Measurements from ENCODE around the gene FCMR. TPM values are rescaled to one million over a fixed set of nuclear protein-coding genes. Genes with fewer than 3 reads are reported as not detected.
"Not testable (repeated sequence)": the region's sequence is repeated elsewhere in the genome, so short reads cannot be mapped to it uniquely, and the experiment has no call there.

FCMR gene
- polyA plus RNA-seq, 3 donors = 5.1 to 5.7 (median 5.2) TPM

- no peak overlapping the region for H3K27ac ChIP-seq (ENCODE audit: low read depth, low read length)
- 77 to 92% (median 79%) methylated on average over 6 of the region's 6 CpGs for WGBS, 3 donors
Observed at GRCh38 chr1:206929524-206929923, 7.8 kb upstream of the FCMR start.

DNA sequence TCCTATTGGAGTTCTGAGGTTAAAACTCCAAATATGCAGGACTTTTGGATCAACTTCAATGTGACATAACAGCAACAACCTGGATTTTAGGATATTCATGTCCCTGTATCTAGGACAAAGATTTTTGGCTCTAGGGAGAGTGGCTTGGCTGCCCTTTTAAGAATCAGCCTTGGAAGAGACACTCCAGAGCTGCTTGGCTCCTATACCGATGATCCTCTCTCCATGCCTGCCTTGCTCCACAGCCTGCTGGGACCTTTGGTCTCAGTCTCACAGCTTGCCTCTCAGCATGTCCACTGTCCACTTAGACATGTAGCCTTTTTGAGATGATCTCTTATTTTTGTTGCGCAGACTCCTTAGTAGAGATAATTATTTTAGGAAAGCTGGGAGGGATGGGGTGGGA is 4.5 kb upstream of the FCMR start:
- 78 to 84% (median 79%) methylated on average over 2 of the region's 2 CpGs for WGBS, 3 donors
- no peak overlapping the region for H3K27ac ChIP-seq (ENCODE audit: low read depth, low read length)

DNA sequence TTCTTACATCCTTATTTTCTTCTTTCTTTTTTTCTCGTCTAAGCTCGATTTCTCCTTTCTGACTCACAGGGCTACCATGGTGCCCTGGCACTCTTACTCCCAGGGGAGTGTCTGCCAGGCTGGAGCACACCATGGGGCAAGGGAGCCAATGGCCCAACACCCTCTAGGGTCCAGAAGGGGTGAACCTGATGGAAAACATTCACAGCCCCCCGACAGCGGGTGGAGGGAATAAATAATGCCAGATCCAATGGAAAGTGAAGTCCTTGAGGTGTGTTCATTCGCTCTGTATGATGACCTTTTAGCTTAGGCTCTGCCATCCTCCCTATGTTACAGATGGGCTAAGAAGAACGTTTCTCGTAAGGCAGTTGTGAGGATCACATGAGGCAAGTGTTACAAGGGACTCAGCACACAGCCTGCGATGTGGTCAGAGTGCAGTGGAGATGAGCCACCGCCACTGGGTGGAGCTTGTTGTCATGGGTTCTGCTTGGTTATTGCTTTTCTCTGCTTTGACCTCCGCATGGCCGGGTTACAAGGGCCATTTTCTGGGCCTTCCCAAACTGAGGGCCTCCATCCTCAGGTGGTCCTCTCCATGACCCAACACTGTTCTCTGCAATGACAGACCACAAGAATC is 3.5 kb upstream of the FCMR start:
- H3K27ac ChIP-seq (ENCODE audit: low read depth, low read length) = no peak overlapping the region
- WGBS, 3 donors = 70 to 85% (median 75%) methylated on average over 11 of the region's 11 CpGs

- H3K27ac ChIP-seq (ENCODE audit: low read depth, low read length) = no peak overlapping the region
- 78 to 88% (median 83%) methylated on average over 8 of the region's 8 CpGs for WGBS, 3 donors
Observed at GRCh38 chr1:206924592-206925105, 2.9 kb upstream of the FCMR start.

- WGBS, 3 donors = 92 to 100% (median 98%) methylated on average over 4 of the region's 4 CpGs
- H3K27ac ChIP-seq (ENCODE audit: low read depth, low read length) = not testable (repeated sequence)
Observed at GRCh38 chr1:206923961-206924557, 2.3 kb upstream of the FCMR start.

DNA sequence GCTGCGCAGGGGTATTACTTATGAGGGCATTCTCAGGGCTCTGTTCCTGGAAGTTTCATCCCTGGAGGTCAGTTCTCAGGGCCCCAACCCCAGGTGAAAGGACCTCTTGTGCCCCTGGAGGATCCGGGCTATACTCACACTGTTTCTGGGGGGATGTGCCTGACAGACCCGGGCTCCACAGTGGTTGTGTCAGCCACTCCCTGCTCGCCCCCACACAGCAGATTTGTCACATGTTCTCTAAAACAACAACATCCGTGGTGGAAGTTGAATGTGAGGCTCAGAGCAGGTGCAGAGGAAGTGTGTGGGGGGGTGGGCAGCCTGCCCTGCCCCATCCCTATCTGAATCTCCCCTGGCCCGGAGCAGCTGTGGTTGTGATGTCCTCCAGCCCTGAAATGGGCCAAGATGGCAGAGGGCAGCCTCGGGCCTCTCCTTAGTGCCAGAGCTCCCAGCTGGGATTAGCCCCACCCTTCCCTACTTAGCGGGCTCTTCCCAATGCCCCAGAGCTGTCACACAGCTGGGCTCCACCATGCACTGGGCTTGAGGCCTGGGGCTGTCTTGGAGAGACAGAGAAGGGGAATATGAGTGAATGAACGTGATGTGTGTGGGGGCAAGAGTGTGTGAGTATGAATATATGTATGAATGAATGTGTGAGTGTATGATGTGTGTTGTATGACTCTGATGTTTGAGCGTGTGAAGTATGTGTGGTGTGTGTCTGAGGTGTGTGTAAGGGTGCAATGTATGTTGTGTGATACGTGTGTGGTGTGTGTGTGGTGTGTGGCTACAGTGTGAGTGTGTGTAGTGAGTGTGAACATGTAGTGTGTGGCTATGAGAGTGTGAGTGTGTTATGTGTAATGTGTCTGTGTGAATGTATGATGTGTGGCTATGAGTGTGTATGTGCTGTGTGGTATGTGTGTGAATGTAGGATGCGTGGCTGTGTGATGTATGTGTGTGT is 1.5 kb upstream of the FCMR start:
- WGBS, 3 donors = 54 to 77% (median 55%) methylated on average over 12 of the region's 12 CpGs
- no peak overlapping the region for H3K27ac ChIP-seq (ENCODE audit: low read depth, low read length)

DNA sequence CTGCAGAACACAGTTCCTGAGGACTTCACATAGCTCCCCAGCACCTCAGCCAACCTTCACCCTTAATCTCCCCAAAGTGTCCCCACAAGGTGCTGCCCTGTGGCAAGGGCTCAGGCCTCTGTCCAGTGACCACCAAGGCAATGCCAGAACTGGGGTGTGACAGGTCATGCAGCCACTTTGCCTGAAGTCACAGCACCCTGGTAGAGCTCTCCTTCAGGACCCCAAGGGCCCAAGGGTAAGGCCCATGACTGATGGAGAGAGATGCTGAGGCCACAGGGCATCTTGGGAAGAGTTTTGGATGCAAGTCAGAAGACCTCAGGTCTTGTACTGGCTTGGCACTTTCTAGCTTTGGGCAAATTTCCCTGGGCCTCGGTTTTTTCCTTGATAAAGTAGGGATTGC is 783 bp upstream of the FCMR start:
- H3K27ac ChIP-seq (ENCODE audit: low read depth, low read length) = no peak overlapping the region

DNA sequence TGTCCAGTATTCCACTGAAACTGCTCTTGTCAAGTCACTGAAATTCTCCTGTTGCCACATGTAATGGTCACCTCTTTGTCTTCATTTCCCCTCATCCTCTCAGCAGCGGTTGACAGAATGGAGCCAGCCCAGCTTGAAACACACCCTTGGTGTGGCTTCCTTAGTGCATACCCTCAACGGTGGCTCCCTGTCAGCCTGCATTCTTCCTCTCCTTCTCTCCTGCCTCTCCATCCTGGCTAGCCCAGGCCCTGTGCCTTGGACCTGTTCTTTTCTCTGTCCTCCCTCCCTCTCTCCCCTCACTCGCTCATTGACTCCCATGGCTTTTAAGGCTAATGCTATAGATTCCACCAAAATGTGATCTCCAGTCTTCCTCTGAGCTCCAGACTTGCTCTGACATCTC is 3.7 kb downstream of the FCMR start:
- 69 to 81% (median 73%) methylated on average over 3 of the region's 3 CpGs for WGBS, 3 donors
- no peak overlapping the region for H3K27ac ChIP-seq (ENCODE audit: low read depth, low read length)

More for the DNA sequence above, 783 bp upstream of the FCMR start:
- 69 to 82% (median 71%) methylated on average over 1 of the region's 1 CpG for WGBS, 3 donors

DNA sequence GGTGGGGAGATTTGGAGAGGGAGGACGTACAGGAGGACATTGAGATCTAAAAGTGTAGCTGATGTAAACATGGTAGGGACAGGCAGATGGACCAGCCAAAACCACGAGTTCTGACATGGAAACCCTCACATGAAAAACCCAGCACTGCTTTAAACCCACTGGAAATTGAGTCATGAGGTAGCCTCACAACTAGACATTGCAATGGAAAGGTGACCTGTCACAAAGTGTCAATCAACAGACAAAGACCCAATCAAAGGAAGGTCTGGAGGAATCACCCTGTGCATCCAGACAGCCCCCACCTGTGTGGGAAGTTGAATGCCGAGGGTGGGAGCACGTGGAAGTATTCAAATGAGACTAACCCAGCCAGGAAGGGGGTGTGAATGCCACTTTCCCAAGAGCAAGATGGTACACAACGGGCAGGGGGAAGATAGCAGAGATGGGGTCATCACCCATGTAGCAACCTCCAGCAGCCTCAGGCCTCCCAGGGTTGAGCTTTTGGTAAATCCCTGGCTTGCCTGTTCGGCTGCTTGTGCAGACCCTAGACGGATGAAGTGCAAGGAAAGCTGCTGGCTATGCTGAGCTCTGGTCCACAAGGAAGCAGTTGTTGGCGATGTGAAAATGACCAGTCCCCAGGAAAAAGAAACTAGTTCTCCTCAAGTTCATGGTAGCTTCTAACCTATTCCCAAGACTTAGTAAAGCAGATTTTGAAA is 5.6 kb downstream of the FCMR start:
- WGBS, 3 donors = 74 to 78% (median 75%) methylated on average over 8 of the region's 8 CpGs
- H3K27ac ChIP-seq (ENCODE audit: low read depth, low read length) = no peak overlapping the region

DNA sequence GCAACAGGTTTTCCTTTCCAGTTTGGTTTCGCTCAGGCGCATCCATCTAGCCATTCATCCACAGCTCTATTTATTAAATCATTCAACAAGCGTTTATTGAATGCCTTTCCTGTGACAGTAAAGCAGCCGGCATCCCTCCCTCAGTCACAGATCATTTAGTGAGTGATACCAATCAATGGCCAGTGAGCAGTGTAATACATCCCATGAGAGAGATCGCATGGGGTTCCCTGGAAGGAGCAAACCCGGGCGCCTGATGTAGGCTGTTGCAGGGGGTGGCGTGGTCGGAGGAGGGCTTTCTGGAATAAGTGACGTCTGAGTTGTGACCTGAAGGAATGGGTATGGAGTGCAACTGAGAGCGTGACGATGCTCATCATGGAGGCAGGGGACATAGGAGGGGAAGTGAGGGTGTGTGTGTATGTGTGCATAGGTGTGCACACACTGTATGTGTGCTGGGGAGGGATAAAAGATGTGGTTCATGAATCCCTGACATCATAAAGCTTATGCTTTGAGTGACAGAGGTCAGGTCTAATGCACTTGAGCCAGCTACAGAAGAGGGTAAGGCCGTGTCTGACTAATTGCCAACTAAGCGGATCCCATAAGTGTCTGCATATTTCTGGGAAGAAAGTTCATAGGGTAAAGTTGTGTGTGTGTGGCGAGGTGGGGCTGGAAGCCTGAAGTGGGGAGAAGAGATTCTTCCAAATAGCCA is 6.6 kb downstream of the FCMR start:
- WGBS, 3 donors = 78 to 85% (median 82%) methylated on average over 15 of the region's 15 CpGs
- H3K27ac ChIP-seq (ENCODE audit: low read depth, low read length) = no peak overlapping the region

GRCh38 chr1:206913766-206914537 is 7.8 kb downstream of the FCMR start:
- no peak overlapping the region for H3K27ac ChIP-seq (ENCODE audit: low read depth, low read length)
- 73 to 79% (median 77%) methylated on average over 12 of the region's 12 CpGs for WGBS, 3 donors

DNA sequence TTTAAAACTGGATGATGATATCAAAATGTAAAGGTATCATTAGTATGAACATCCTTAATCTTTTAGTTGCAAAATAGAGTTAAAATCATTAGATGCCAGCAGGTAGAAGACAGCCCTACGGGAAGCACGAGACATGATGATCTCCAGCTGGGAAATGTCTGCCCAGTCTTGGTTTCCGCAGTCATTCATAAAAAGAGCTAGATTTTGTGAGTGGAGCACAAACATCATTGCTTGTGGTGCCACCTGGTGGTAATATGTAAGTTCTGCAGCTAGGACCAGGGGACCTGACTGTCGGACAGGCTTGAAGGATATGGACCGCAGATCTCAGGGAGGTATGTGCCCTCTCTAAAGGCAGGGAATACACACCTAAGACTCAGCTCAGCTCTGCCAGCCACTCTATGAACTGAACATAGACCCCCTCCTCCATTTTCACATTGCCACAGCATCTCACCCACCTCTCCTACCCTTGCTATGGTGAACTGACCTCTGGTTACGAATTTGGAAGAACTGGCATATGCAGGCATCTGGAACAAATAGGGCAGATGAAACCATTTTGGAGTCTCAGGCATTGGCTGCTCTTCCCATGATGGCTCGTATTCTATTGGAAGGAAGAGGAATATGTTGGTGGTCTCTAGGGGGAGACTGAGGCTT is 9.2 kb downstream of the FCMR start:
- WGBS, 3 donors = 23 to 28% (median 27%) methylated on average over 7 of the region's 7 CpGs

GRCh38 chr1:206911064-206911663 is 10.6 kb downstream of the FCMR start:
- 0 to 2% (median 0%) methylated on average over 1 of the region's 1 CpG for WGBS, 3 donors
- H3K27ac ChIP-seq (ENCODE audit: low read depth, low read length) = no peak overlapping the region

More for the DNA sequence above, 9.2 kb downstream of the FCMR start:
- H3K27ac ChIP-seq (ENCODE audit: low read depth, low read length) = no peak overlapping the region

- 27 to 44% (median 32%) methylated on average over 11 to 14 of the region's 14 CpGs for WGBS, 3 donors
- no peak overlapping the region for H3K27ac ChIP-seq (ENCODE audit: low read depth, low read length)
Observed at GRCh38 chr1:206909883-206910318, 11.8 kb downstream of the FCMR start.

DNA sequence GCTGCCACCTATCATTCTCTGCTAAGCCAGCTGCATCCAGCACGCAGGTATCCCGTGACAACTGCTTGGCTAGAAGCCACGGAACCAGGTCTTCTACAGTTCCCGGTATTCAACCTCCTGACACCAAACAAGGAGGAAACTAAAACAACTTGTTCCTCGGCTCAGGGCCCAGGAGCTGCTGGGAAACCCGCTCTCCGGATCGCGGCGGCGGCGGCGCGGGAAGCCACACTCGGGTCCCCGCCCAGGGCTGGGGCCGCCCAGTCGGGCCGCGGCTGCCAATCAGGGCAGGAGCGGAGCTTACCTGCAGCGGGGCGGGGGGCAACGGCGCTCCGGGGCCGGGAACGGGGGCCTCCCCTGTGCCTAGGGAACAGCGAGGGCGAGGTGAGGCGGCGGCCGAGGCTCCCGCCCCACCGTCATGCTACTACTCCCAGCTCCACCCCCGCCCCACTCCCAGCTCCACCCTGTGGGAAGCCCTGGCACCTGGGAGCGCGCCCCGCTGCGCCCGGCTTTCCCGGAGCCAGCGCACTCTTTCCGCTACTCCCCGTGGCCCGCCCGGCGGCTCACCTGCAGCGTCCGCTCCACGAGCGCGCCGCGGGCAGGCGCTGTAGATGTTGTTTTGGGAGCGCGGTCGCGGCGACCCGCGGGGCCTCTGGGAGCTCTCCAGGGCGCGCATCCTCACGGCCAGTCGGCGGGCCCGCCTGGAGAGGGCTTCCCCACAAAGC is 12.4 kb downstream of the FCMR start:
- 2 to 3% (median 2%) methylated on average over 64 to 69 of the region's 69 CpGs for WGBS, 3 donors
- no peak overlapping the region for H3K27ac ChIP-seq (ENCODE audit: low read depth, low read length)

DNA sequence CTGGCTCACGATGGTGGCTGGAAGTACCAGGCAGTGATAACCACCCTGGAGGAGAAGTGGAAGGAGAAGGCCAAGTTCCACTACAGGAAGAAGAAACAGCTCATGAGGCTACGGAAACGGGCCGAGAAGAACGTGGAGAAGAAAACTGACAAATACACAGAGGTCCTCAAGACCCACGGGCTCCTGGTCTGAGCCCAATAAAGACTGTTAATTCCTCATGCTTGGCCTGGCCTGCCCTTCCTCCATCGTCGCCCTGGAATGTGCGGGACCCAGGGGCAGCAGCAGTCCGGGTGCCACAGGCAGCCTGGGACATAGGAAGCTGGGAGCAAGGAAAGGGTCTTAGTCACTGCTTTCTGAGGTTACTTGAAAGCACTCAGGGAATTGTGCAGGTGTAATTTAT is 13.7 kb downstream of the FCMR start:
- no peak overlapping the region for H3K27ac ChIP-seq (ENCODE audit: low read depth, low read length)
- WGBS, 3 donors = 90 to 96% (median 94%) methylated on average over 10 of the region's 10 CpGs
